ENCODE data around the gene NTM.

NTM gene

DNA sequence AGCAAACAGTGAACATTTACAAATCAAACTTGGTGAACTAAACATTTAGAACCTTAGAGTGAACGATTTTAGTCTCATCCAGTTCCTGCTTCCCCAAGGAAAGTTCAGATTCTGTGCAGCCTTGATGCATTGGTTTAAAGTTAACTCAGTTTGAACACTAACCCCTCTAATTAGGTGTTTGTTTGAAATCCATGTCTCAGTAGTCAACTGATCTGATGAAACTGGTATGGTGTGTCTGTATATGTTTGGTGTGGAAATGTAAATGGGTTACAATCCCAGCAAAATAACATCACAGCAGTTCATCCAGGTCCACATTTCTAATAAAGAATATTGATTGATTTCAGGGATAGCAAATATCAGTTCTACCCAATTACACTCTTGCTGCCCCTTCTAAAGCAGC is 532.0 kb downstream of the NTM start:
- DNase-seq, result no peak

DNA sequence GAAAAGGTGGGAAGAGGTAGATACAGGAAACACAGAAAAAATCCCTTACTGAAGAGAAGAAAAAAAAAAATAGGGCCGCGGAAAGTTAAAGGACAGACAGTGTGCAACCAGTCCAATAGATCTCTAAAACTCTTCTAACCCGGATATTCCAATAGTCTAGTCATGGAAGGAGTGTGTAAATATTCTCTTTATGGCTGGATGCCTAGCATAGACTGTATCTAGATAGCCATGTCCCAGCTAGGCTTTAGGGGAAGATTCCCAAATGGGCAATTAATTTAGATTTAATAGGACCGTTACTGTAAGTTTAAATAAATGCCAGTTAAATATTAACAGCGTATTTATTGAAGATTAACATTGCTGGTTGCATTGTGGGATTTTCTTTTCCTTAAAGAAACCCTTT is 532.7 kb downstream of the NTM start:
- DNase-seq, result no peak

DNA sequence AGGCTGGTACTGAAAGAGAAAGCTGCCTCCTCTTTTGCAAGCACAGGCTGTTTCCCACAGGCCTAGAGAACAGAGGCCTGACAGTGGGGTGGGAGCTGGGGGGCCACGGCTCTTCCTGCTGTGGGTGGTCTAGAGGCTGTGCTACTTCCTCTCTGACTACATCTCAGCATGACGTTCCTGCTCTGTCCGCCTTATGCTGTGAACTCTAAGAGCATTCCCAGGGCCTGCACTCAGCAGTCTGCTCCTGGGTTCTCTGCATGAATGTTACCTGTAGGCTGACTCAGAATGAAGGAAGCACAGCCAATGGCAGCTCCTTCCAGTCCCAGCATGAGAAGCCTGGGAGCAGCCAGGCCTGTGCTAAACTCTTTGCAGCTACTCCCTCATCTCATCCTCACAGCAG is 534.3 kb downstream of the NTM start:
- no peak for DNase-seq

DNA sequence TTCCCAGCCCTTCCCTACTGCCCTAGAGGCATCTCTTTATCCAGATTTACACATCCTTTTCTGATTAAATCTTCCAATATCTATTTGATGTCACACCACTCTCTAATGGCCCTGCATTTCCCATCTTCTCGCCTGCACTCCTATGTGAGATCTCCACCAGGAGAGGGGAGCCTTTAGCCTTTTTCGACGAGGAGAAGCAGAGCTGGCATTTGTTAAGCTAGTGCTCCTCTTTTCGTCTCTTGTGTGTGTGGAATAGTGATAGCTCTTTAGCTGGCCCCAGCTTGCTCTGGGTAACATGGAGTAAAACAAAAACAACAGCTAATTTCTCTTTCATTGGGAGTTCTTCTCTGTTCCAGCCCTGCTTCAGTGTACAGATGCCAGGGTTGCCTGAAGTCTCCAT is 536.5 kb downstream of the NTM start:
- DNase-seq, result peak in 1 of 3 experiments; percentile 78

DNA sequence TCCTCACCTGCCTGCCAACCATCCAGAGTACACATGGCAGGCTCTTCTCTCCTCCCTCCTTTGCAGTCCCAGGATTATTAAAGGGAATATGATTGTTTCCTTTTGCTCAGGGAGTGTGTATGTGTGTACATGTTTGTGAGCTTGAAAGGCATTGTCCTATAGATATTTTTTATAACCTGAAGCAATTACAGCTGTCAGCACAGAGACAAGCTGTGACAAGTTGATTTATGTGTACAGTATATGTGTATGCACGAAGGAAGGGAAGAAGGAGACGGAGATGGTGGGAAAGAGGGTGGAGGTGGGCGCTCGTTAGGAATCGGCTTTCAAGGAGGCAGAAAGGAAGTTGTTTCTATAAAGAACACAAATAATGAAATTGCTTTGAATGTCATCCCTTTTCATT is 537.0 kb downstream of the NTM start:
- DNase-seq, result peak in 2 of 3 experiments; percentile 63 to 85

DNA sequence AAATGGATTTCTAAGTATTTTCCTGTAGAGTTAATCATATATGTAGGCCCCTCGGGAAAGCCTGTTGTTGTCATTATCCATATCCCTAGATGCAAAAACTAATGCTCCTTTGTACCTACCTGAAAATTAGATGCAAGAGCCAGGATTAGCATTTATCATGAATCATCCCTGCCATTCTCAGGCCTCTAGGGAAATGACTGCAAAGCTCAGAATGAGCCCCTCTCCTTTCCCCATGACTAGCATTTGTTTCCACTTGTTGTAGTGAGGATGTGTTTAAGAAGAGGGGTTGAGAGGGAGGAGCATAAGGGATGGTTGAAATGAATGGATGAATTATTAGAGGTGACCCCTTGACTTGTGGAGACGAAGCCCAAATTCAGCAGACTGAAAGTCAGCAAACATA is 537.9 kb downstream of the NTM start:
- DNase-seq, result peak in 2 of 3 experiments; percentile 8 to 37

DNA sequence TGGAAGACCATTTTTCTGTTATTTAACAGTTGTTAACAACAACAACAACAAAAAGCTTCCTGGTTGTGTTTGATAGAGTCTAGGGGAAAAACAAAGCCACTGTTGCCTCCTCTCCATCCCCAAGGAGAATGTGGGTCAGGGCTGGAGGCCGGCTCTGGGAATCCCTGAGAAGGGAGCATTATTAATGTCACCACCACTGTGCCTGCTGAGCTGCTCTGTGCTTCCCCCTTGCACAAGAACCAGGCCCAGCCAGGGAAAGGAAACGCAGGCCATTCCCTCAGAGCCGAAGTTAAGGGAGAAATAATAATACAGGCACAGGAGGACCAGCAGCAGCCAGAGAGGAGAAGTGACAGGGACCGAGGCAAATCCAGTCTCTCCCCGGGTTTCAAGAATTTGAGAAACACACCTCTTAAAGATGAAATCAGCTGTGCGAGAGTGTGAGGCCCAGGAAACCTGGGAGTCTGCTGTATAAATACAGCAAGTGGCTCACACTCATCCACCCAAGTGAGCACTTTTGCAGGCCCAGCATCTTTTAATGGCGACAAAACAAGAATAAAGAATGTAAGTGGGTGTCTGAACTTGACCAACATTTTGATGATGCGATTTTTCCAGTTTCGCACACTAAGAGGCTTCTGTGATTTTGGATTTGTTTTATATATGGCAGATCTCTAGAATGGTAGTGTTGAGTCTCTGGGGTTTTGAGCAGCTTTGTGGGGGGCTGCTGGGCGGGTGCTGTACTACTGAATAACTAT is 539.2 kb downstream of the NTM start:
- DNase-seq, result peak in 2 of 3 experiments; percentile 68 to 73

DNA sequence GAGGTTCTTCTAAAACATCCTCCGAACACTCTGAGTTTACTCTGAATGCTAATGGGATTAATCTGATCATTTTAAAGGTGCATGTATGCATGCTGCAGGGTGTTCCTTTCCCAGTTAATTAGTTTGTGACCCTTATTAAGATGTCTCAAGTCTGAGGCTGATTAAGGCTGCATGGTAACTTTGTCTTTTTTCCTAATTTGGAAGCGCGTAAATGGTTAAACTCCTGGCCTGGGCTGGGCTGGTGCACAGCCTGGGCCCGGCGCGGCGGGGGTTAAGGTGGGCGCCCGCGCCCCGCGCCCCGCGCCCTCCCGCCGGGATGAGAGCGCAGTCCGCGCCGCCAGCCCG is 539.7 kb downstream of the NTM start:
- DNase-seq, result no peak

DNA sequence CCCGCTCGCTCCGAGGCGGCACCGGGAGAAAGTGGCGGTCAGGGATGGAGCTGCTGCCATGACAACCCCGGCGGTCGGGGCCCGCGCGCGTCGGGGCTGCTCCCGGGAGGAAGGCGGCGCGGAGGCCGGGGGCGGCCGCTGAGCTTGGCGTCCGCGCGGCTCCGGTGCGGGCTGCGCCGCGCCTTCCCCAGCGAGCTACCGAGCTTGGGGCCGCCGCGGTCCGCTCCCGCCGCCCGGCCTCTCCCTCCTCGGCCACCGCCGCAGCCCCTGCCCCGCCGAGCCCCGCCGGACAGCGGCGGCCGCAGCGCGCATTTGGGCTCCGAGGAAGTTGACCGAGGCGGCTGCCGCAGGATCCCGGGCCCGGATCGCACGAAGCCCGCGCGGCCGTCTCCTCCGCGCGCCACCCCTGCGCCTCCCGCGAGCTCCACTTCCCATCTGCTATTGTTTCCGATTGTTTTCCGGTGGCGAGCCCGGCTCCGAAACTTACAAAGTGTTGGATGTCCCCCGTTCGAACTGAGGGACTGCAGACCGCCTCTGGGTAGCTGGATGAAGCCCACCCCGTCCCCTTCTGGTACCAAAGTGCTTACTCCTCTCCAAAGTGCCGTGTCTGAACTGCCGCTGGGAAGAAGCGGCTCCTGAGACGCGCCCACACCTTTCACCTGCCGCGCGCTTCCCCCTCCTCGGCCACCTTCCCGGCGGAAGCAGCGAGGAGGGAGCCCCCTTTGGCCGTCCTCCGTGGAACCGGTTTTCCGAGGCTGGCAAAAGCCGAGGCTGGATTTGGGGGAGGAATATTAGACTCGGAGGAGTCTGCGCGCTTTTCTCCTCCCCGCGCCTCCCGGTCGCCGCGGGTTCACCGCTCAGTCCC is 540.3 kb downstream of the NTM start:
- DNase-seq, result peak in 2 of 3 experiments; percentile 92 to 93

DNA sequence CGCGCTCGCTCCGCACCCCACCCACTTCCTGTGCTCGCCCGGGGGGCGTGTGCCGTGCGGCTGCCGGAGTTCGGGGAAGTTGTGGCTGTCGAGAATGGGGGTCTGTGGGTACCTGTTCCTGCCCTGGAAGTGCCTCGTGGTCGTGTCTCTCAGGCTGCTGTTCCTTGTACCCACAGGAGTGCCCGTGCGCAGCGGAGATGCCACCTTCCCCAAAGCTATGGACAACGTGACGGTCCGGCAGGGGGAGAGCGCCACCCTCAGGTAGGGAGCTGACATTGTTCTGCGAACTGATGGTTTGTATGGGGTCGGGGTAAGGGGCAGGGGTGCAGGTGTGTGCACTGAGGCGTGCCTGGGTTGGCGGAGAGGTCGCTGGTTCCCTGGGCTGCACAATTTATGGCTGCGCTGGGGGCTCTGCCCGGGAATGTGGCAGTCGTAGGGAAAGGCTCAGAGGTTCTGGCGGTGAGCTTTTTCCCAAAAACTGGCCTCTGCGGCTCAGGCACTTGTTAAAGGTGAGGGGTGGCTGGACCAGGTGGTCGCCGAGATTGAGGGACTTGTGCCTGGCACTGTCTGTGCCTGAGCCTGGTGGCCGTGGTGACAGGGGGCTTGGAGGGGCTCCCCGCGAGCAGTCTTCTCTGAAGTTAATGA is 541.1 kb downstream of the NTM start:
- DNase-seq, result peak in 2 of 3 experiments; percentile 91 to 93

DNA sequence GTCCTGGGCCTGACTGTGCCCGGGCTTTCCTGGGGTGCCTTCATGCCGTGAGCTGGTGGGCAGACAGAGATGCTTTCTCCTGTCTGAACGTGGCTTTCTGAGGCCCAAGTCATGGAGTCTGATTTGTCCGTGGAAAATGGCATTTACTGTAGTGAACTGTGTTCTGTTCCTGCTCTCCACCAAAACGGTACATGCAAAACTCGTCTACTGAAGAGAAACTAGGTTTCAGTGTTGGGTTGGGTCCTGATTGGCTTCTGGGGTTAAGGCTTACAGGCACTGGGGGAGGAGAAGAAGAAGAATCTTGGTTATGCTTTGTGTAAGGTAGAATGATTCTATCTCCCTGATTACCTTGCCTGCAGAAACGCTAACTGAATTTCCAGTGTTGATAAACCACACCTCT is 541.7 kb downstream of the NTM start:
- peak in 2 of 3 experiments; percentile 78 for DNase-seq

DNA sequence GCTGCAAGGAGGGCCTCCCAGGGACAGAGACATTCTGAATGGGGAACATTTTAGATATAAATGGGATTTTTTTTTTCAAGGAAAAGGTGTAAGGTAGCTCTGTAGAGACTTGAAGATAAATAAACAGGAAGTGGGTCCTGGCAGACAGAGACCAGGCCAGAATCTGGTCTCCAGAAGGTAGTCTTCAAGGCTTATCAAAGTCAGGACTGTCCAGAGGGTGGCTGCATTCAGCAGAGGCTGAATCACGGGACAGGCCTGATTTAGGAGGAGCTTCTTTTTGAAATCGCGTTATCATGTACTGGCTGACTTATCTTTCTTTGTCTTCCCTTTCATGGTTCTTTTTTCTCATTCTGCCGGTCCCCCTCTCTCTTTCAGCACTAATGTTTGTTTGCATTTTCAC is 542.9 kb downstream of the NTM start:
- peak in 1 of 3 experiments; percentile 57 for DNase-seq

DNA sequence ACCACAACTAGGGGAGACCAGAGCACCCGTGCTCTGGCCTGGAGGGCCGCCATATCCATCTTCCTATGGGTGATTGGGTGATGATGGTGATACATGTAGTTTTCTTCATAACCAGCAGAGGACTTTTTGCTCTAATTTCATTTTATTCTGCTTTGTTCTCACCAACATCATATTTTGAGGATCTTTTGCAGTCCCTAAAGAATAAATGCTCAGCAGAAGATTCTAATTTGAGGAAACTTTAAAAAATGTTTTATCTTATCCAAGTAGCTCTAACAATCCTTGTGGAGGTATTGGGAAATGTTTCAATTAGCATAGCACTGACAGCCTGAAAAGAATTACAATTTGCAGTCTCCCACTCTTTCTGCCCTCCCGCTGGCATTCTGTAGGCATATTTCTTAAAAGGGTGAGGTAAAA is 544.0 kb downstream of the NTM start:
- DNase-seq, result peak in 1 of 3 experiments; percentile 43

DNA sequence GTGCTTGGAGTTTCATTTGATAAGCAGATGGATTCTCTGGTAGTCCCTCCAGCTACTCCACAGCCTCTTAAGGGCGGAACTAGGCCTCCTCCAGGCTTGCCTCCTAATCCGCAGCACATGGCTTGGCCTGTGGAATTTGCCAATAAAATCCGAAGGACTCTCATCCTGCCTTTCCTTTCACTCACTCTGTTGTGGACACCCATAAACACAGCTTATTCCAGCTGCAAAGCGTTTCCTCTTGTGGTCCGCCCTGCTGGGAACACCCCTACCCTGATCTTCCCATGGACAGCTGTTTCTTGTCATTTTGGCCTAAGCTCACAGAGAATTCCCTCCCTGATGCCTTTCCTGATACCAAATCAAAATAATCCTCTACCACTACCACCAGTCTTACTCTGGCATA is 546.2 kb downstream of the NTM start:
- no peak for DNase-seq

DNA sequence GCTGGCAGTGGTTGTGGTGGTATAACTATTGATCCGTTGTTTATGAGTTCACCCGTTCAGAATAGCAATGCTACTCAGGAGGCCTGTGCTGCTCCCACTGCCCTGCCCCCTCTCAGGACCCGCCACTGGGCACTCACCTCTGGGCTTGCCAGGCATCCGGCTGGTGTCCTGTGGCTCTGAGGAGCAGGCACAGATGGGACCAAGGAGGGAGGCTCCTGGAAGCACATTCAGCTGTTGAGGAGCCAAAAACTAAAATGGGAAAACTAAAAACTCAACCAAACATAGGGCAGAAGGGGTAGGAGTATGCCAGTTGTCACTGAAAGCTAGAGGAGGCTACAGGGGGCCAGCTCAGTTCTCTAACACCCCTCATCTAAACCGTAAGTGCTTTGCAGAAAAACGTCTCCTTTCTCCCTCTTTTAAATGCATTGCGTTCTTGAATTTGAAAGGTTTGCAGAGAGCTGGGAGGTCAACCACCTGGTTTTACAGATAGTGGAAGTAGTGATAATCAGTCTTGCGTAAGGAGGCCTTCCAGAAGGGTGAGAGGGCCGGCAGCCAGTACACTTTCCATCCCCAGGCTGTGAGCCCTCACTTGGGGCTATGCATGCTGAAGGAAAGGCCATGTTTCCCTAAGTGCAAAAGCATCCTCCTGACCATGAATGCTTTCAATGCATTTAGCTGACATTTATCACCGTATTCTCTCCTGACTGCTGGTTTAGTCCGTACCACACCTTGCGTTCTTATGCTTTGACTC is 547.4 kb downstream of the NTM start:
- no peak for DNase-seq

DNA sequence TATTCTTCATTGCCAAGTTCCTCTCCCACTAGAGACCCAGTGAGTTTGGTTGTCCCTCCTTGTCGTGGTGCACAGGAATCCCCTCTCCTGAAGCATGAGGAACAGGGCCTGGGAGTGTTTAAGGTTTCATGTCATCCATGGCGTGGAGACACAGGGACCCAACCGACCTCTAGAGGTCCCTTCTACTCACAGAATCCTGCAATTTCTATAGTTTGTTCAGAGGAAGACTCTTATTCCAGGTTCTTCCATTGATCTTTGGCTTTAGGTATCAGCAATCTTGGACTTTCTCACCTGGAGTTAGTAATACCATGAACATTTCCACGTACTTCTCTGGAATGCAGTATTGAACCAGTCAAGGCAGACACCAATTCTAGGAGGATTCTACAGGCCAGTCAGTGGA is 548.2 kb downstream of the NTM start:
- DNase-seq, result no peak

DNA sequence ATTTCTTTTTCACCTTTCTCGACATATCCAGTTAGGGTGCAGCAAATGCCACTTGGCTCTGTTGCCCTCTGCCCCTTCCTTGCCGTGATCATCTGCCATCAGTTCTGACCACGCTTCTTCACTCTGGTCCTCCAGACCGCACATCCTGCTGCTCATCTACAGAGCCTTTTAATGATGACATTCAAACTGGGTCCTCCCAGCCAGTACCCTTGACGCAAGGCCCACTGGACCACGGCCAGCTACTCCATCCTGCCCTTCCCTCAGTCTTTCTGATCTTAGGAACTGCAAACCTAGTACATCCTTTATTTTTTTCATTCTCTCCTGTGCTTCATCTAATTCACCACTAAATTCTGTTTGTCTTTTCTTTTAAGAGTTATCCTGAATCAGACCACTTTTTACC is 551.8 kb downstream of the NTM start:
- DNase-seq, result no peak

DNA sequence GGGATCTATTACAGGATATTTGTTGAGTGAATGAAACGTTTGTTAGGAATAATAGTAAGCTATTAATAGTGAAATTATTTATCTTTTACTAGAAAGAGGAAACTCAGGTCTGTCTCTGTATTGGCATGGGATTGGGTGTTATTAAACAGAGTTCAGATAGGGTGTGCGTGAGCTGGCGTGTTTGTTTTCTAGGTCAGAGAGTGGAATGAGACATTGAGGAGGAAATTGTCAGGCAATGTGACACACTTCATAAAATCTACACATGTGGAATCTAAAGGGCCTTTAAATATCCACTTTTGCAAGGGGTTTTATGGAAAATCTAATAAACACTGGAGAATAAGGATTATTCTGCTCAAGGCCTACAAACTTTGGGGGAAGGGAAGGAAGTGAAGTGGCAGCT is 552.9 kb downstream of the NTM start:
- no peak for DNase-seq

DNA sequence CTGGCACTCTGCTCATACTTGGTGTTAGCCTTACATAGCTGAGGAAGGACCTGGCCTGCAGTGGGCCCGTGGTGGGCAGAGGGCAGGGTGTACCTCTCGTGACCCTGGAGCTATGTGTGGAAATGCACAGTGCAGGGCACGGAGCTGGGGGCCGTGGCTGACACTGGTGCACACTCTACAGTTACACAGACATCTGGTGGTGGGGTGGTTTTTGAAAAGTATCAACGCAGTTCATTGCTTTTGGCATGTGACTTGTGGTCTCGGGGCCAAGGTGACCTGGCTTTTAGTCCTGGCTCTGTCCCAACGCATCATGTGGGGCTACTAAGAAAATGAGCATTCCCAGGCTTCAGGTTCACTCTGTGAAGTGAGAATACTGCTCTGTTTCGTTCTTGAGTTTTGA is 553.6 kb downstream of the NTM start:
- no peak for DNase-seq

DNA sequence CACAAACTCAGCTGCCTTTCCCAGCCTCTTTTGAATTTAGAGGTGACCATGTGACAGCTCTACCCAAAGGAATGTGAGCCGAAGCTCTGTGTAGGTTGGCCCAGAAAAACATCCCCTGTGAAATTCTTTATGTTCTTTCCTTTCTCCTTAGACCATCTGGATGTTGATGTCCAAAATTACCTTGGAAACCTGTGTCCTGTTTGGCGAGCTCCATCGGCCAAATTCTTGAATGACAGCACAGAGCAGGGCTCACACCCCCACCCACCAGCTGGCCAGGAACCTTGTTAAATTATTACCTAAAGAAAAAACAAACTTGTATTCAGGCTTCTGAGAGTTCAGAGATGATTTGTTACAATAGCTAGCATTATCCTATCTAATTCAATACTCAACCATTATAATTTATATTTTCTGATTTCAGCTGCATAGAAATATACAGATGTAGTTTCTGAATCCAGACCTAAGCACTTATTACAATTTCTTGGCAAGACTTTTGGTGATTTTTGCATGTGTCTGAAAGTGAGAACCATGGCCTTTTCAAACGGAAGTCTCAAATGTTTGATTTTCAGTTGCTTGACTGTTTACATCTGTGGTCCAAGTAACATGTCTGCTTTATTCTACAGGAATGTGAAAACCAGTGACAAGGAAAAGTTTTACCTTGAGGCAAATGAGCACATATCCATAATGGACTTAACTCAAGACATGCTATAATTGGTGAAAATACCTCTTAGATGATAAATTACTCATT is 554.2 kb downstream of the NTM start:
- DNase-seq, result no peak

DNA sequence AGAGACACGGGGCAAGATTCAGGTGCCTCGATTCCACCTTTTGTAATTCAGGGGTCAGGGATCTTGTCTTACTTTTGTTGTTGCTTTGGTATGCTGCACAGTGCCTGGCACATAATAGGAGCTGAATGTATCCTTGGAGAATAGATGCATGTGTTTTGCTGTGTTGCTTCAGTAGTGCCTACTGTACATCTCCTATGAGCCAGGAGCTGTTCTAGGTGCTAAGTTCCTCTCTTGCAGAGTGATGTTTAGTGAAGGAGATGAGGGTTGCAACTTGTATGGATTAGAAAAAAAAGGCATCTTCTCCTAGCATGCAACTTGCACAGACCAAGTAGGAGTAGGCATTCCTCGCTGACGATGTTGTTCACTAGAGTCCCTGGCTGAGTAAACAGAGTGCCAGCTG is 555.4 kb downstream of the NTM start:
- peak in 1 of 3 experiments; percentile 21 for DNase-seq

DNA sequence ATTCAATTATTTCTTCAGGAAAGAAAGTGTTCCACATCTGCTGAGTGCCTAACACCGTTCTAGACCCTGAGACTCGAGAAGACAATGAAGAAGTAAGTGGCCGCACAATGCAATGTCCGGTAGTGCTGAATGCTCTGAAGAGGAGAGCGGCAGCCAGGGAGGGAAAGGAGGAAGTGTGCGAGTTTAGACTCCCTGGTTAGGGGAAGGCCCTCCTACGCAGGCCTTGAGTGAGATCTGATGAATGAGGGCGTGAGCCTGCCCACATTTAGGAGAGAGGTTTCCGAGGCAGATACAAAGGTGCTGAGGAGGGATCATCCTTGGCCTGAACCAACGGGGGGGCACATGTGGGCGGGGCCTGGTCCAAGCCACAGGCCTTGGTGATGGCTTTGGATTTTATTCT is 558.6 kb downstream of the NTM start:
- DNase-seq, result no peak

Measured in NCI-H1417 (cell line).